Measurements from ENCODE around the gene COL4A1. TPM values are rescaled to one million over a fixed set of nuclear protein-coding genes. Genes with fewer than 3 reads are reported as not detected.
A peak's percentile ranks its signal among the peaks of the same experiment; 100 is the strongest.

Gene COL4A1
- total and polyA plus RNA-seq, 4 donors: 73.3 to 910 (median 472) TPM

- ATAC-seq (ENCODE audit: low FRiP score) (no peak), DNase-seq (no peak)
- Histone ChIP-seq H3K9me3 (ENCODE audit: control insufficient read depth, low read length) (no peaks in the 10 kb centered on the region), H3K27ac (ENCODE audit: low read depth in 1 of 2, low read length in 2 of 2) (peak overlapping the region; percentile 46 to 95), H3K36me3 (ENCODE audit: control insufficient read depth in 1 of 2, insufficient read depth in 2 of 2, low read length in 1 of 2) (no peaks in the 10 kb centered on the region), H3K4me3 (ENCODE audit: low read length in 2 of 2) (no peak overlapping the region), H3K4me1 (ENCODE audit: control insufficient read depth in 1 of 2, insufficient read depth in 2 of 2, low read length in 2 of 2) (peaks cover 0 to 4% of the 10 kb centered on the region in 2 donors), H3K27me3 (ENCODE audit: control insufficient read depth in 1 of 2, insufficient read depth in 2 of 2, low read length in 1 of 2) (no peaks in the 10 kb centered on the region)
- intact Hi-C loops (cut with DNase I): no loop called here
- WGBS, 2 donors: 50 to 57% methylated on average over 18 of the region's 18 CpGs
These were observed 50.6 kb downstream of the COL4A1 start for GRCh38 chr13:110256126-110256905.

DNA sequence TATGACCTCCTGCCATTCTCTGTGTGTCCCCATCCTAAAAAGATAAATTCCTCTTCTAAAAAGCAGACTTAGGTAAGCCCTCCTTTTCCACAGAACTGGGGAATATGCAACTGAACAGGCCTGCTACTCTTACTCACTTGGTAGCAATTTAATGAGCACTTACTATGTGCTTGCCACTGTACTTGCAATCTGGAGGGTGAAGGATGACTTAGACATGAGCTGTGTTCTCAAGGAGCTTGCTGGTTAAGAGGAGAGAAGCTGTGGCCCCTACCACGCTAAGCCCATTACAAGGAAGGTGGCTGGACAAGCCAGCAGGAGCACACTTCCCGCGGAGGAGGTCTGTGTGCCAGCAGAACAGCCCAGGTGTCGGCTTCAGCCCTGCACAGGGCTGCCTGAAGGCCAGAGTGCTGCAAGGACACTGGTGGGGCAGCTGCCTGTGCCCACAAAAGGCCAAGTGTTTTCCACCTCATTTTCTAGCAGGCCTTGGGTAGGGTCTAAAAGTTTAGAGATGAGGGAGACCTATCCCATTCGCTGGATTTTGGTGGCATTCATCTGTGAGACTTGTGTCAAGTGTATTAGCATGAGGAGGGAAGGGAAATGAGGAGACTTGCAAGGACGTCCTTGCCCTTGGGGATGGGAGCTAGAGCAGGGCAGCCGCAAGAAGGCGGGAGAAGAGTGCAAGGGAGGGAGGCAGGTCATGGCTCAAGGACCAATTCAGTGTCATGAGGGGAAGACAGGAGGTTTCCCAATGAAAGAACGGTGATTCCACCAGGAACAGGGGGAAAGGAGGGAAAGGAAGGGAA lies 52.0 kb downstream of the COL4A1 start:
- Histone ChIP-seq H3K9me3 (ENCODE audit: control insufficient read depth, low read length) (no peaks in the 10 kb centered on the region), H3K27me3 (ENCODE audit: control insufficient read depth in 1 of 2, insufficient read depth in 2 of 2, low read length in 1 of 2) (no peaks in the 10 kb centered on the region), H3K4me1 (ENCODE audit: control insufficient read depth in 1 of 2, insufficient read depth in 2 of 2, low read length in 2 of 2) (peaks cover 0 to 6% of the 10 kb centered on the region in 2 donors), H3K4me3 (ENCODE audit: low read length in 2 of 2) (no peak overlapping the region), H3K27ac (ENCODE audit: low read depth in 1 of 2, low read length in 2 of 2) (peak overlapping the region; percentile 98 to 99), H3K36me3 (ENCODE audit: control insufficient read depth in 1 of 2, insufficient read depth in 2 of 2, low read length in 1 of 2) (no peaks in the 10 kb centered on the region)
- no peak for ATAC-seq (ENCODE audit: low FRiP score)
- intact Hi-C loops (cut with DNase I): no loop called here
- WGBS, 2 donors: 71 to 77% methylated on average over 9 of the region's 9 CpGs
- DNase-seq: no peak

- no peaks in the 10 kb centered on the region for H3K36me3 ChIP-seq (ENCODE audit: control insufficient read depth in 1 of 2, insufficient read depth in 2 of 2, low read length in 1 of 2)
- WGBS, 2 donors: 14 to 16% methylated on average over 7 of the region's 7 CpGs
- no peaks in the 10 kb centered on the region for H3K9me3 ChIP-seq (ENCODE audit: control insufficient read depth, low read length)
- peaks cover 0 to 6% of the 10 kb centered on the region in 2 donors for H3K4me1 ChIP-seq (ENCODE audit: control insufficient read depth in 1 of 2, insufficient read depth in 2 of 2, low read length in 2 of 2)
- ATAC-seq (ENCODE audit: low FRiP score) (peak; percentile 26), DNase-seq (no peak)
- intact Hi-C loops (cut with DNase I): no loop called here
- no peak overlapping the region for H3K4me3 ChIP-seq (ENCODE audit: low read length in 2 of 2)
- peak overlapping the region; percentile 98 for H3K27ac ChIP-seq (ENCODE audit: low read depth in 1 of 2, low read length in 2 of 2)
- H3K27me3 ChIP-seq (ENCODE audit: control insufficient read depth in 1 of 2, insufficient read depth in 2 of 2, low read length in 1 of 2): no peaks in the 10 kb centered on the region
These were observed 52.7 kb downstream of the COL4A1 start for GRCh38 chr13:110254151-110254679.

DNA sequence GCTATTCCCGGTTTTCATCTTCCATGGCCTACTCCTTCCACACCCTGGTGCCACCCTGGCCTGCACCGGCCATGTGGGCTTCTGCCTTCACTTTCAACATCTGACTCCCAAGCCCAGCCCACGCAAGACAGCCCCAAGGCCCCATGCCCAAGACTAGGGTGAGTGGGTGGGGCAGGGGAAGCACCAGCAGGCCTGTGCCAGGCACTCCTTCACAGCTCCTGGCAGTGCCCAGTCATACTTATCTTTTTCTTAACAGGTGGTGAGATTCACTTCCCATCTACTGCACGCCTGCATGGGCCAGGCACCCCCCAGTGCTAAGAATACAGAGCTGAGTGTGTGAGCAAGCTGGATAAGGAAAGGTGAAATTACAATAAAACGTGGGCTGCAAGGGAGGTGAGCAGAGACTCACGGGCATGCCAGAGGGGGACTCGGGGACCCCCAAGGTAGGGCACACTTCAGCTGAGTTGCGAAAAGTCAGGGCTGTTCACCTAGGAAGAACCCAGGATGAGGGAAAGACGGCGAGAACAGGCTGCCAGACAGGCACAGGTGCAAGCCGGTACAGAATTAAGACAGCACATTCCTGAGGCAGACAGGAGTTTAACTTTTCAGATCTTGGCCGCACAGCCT lies 55.7 kb downstream of the COL4A1 start:
- Histone ChIP-seq H3K4me1 (ENCODE audit: control insufficient read depth in 1 of 2, insufficient read depth in 2 of 2, low read length in 2 of 2) (peaks cover 3 to 6% of the 10 kb centered on the region in 2 donors), H3K36me3 (ENCODE audit: control insufficient read depth in 1 of 2, insufficient read depth in 2 of 2, low read length in 1 of 2) (no peaks in the 10 kb centered on the region), H3K27ac (ENCODE audit: low read depth in 1 of 2, low read length in 2 of 2) (peak overlapping the region; percentile 96 to 99), H3K9me3 (ENCODE audit: control insufficient read depth, low read length) (no peaks in the 10 kb centered on the region), H3K4me3 (ENCODE audit: low read length in 2 of 2) (no peak overlapping the region), H3K27me3 (ENCODE audit: control insufficient read depth in 1 of 2, insufficient read depth in 2 of 2, low read length in 1 of 2) (no peaks in the 10 kb centered on the region)
- DNase-seq (no peak), ATAC-seq (ENCODE audit: low FRiP score) (no peak)
- WGBS, 2 donors: 58 to 69% methylated on average over 12 of the region's 12 CpGs
- intact Hi-C loops (cut with DNase I): no loop called here

GRCh38 chr13:110250258-110250891 lies 56.6 kb downstream of the COL4A1 start:
- Histone ChIP-seq H3K4me1 (ENCODE audit: control insufficient read depth in 1 of 2, insufficient read depth in 2 of 2, low read length in 2 of 2) (peaks cover 3 to 4% of the 10 kb centered on the region in 2 donors), H3K27ac (ENCODE audit: low read depth in 1 of 2, low read length in 2 of 2) (peak overlapping the region; percentile 96 to 99), H3K4me3 (ENCODE audit: low read length in 2 of 2) (no peak overlapping the region), H3K27me3 (ENCODE audit: control insufficient read depth in 1 of 2, insufficient read depth in 2 of 2, low read length in 1 of 2) (no peaks in the 10 kb centered on the region), H3K9me3 (ENCODE audit: control insufficient read depth, low read length) (no peaks in the 10 kb centered on the region), H3K36me3 (ENCODE audit: control insufficient read depth in 1 of 2, insufficient read depth in 2 of 2, low read length in 1 of 2) (no peaks in the 10 kb centered on the region)
- DNase-seq (peak in 1 of 2 donors; percentile 84), ATAC-seq (ENCODE audit: low FRiP score) (peak; percentile 67)
- WGBS, 2 donors: 36 to 51% methylated on average over 10 of the region's 10 CpGs
- intact Hi-C loops (cut with DNase I): no loop called here

DNA sequence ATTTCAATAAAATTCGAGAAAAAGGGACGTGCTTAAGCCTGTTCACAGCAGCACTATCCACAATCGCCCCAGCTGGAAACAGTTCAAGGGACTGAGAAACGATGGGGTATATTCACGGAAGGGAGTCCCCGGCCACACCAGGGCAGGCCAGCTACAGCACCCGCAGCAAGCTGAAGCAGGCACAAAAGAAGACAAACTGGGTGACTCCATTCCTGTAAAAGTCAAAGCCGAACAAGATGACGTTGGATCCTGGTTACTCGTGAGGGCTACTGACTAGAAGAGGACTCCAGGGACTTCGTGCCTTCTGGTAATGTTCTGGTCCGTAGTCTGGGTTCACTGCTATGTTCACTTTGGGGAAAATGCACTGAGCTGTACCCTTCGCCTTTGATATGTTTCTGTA lies 57.6 kb downstream of the COL4A1 start:
- Histone ChIP-seq H3K27me3 (ENCODE audit: control insufficient read depth in 1 of 2, insufficient read depth in 2 of 2, low read length in 1 of 2) (no peaks in the 10 kb centered on the region), H3K27ac (ENCODE audit: low read depth in 1 of 2, low read length in 2 of 2) (peak overlapping the region; percentile 71 to 79), H3K4me3 (ENCODE audit: low read length in 2 of 2) (no peak overlapping the region), H3K36me3 (ENCODE audit: control insufficient read depth in 1 of 2, insufficient read depth in 2 of 2, low read length in 1 of 2) (no peaks in the 10 kb centered on the region), H3K4me1 (ENCODE audit: control insufficient read depth in 1 of 2, insufficient read depth in 2 of 2, low read length in 2 of 2) (peaks cover 7 to 12% of the 10 kb centered on the region in 2 donors), H3K9me3 (ENCODE audit: control insufficient read depth, low read length) (no peaks in the 10 kb centered on the region)
- intact Hi-C loops (cut with DNase I): loop anchor here (5.0 to 10.0 kb wide), 2 partner anchors 165 to 168 kb away; no protein-coding TSS in a partner anchor
- ATAC-seq (ENCODE audit: low FRiP score) (peak; percentile 6), DNase-seq (no peak)
- WGBS, 2 donors: 22 to 39% methylated on average over 13 of the region's 13 CpGs

DNA sequence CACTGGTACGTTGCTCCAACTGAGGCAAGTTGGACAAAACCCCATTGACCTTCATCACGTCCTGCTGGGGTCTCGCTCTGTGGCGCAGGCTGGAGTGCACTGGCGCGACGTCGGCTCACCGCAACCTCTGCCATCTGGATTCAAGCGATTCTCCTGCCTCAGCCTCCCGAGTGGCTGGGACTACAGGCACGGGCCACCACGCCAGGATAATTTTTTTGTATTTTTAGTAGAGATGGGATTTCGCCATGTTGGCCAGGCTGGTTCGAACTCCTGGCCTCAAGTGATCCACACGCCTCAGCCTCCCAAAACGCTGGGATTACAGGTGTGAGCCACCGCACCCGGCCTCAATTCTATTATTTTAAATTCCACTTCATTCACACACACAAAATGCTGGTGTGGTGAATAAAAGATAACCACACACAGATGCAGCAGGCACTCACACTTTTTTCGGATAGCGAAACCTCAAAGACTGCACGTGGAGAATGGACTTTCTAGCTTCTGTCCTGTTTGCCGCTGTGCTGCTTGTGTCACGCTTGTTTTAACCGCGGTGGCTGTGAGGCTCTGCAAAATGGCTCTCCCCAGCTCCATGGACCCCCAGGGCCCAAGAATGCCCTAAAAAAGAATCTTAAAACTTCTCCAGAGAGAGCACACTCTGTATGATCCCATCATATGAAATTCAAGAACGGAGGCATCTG lies 58.4 kb downstream of the COL4A1 start:
- WGBS, 2 donors: 84 to 88% methylated on average over 27 of the region's 27 CpGs
- intact Hi-C loops (cut with DNase I): loop anchor here (5.0 to 10.0 kb wide), 2 partner anchors 166 to 169 kb away; no protein-coding TSS in a partner anchor
- Histone ChIP-seq H3K9me3 (ENCODE audit: control insufficient read depth, low read length) (no peaks in the 10 kb centered on the region), H3K36me3 (ENCODE audit: control insufficient read depth in 1 of 2, insufficient read depth in 2 of 2, low read length in 1 of 2) (no peaks in the 10 kb centered on the region), H3K27me3 (ENCODE audit: control insufficient read depth in 1 of 2, insufficient read depth in 2 of 2, low read length in 1 of 2) (no peaks in the 10 kb centered on the region), H3K27ac (ENCODE audit: low read depth in 1 of 2, low read length in 2 of 2) (peak overlapping the region; percentile 71 to 79), H3K4me3 (ENCODE audit: low read length in 2 of 2) (no peak overlapping the region), H3K4me1 (ENCODE audit: control insufficient read depth in 1 of 2, insufficient read depth in 2 of 2, low read length in 2 of 2) (peaks cover 4 to 14% of the 10 kb centered on the region in 2 donors)
- DNase-seq: no peak
- ATAC-seq (ENCODE audit: low FRiP score): no peak

All from aorta (tissue), 5 donors.